SK-N-SH (cell line): Measurements from ENCODE around the gene ZRANB2. TPM values are rescaled to one million over a fixed set of nuclear protein-coding genes. Genes with fewer than 3 reads are reported as not detected.

Experiments used
- CTCF ChIA-PET: fragments of 300-600, 350-600 bp; formaldehyde crosslinking; extraction: SDS; loops from one replicate; lab custom pipeline; 2021; lab: Yijun Ruan, JAX
- POLR2A ChIA-PET: fragments of 350-600 bp; sonication (Branson Sonifier 250); formaldehyde crosslinking; extraction: SDS; loops from one replicate; lab custom pipeline; 2020; ENCODE audit warnings: antibody characterized with exemption, inconsistent platforms; lab: Yijun Ruan, JAX
- DNase-seq: peaks from one replicate; pipeline ENCODE4 v3.0.0; 2012
- H2AFZ ChIP-seq: fragments of 200-600 bp; sonication (generic); 2 replicates; pipeline ENCODE4 v1.8.1; 2016; ENCODE audit warnings: antibody characterized with exemption, mild to moderate bottlenecking, low read depth
- H3F3A ChIP-seq: fragments of 200-600 bp; sonication (generic); replicated peaks from 2 replicates; pipeline ENCODE3; 2016; ENCODE audit warnings: antibody characterized with exemption, mild to moderate bottlenecking; ENCODE audit not compliant: insufficient read depth
- H3K27ac ChIP-seq, 2 experiments: fragments of 200-500 bp in 1 of 2; fragments of 200-600 bp in 1 of 2; sonication (Bioruptor generic) in 1 of 2; sonication (generic), shearing (Covaris generic) in 1 of 2; 2 replicates each; pipeline versions ENCODE4 v1.5.1 to v1.6.1; 2014 to 2016; ENCODE audit warnings: low read depth in 2 of 2, inconsistent platforms in 1 of 2, low read length in 1 of 2, mild to moderate bottlenecking in 1 of 2, mixed read lengths in 1 of 2
- H3K27me3 ChIP-seq: fragments of 200-600 bp; sonication (generic), shearing (Covaris generic); 2 replicates; pipeline ENCODE4 v1.6.1; 2016; ENCODE audit warnings: mixed run types; ENCODE audit not compliant: insufficient read depth
- H3K36me3 ChIP-seq, 2 experiments: fragments of 200-500 bp in 1 of 2; fragments of 200-600 bp in 1 of 2; sonication (Bioruptor generic) in 1 of 2; sonication (generic) in 1 of 2; replicated peaks in 1 of 2; 2 replicates each; pipeline versions ENCODE3 to v1.5.1; 2014 to 2016; ENCODE audit warnings: low read length in 1 of 2, mild to moderate bottlenecking in 1 of 2; ENCODE audit not compliant: insufficient read depth in 2 of 2, control insufficient read depth in 1 of 2
- H3K4me1 ChIP-seq, 2 experiments: fragments of 200-500 bp in 1 of 2; fragments of 200-600 bp in 1 of 2; sonication (Bioruptor generic) in 1 of 2; sonication (generic), shearing (Covaris generic) in 1 of 2; 2 replicates each; pipeline versions ENCODE4 v1.5.1 to v1.6.1; 2014 to 2016; ENCODE audit warnings: low read depth in 1 of 2, low read length in 1 of 2, mixed run types in 1 of 2; ENCODE audit not compliant: insufficient read depth in 2 of 2, control insufficient read depth in 1 of 2
- H3K4me2 ChIP-seq: fragments of 200-600 bp; sonication (generic), shearing (Covaris generic); 2 replicates; pipeline ENCODE4 v1.6.1; 2017; ENCODE audit warnings: mixed run types
- H3K4me3 ChIP-seq, 2 experiments: fragments of 200-500 bp in 1 of 2; fragments of 200-600 bp in 1 of 2; sonication (Bioruptor generic) in 1 of 2; sonication (generic), shearing (Covaris generic) in 1 of 2; 2 replicates each; pipeline versions ENCODE4 v1.5.1 to v1.8.1; 2014 to 2016; ENCODE audit warnings: low read depth in 2 of 2, inconsistent platforms in 1 of 2, low read length in 1 of 2, mild to moderate bottlenecking in 1 of 2, mixed read lengths in 1 of 2, moderate library complexity in 1 of 2
- H3K79me2 ChIP-seq: fragments of 200-600 bp; sonication (generic); 2 replicates; pipeline ENCODE4 v1.8.1; 2017; ENCODE audit warnings: mild to moderate bottlenecking; ENCODE audit not compliant: insufficient read depth
- H3K9ac ChIP-seq: fragments of 200-600 bp; sonication (generic); 2 replicates; pipeline ENCODE4 v1.6.1; 2017; ENCODE audit warnings: mixed run types
- H3K9me2 ChIP-seq: fragments of 200-600 bp; sonication (generic); 2 replicates; pipeline ENCODE4 v1.6.1; 2017; ENCODE audit warnings: mixed run types
- H3K9me3 ChIP-seq: fragments of 200-600 bp; sonication (generic); 2 replicates; pipeline ENCODE4 v1.6.1; 2017; ENCODE audit warnings: mixed run types, mild to moderate bottlenecking, moderate library complexity
- H4K20me1 ChIP-seq: fragments of 200-600 bp; sonication (generic); 2 replicates; pipeline ENCODE4 v1.6.1; 2017; ENCODE audit warnings: mild to moderate bottlenecking, mixed run types; ENCODE audit not compliant: insufficient read depth
- EZH2phosphoT487 ChIP-seq: fragments of 200-600 bp; sonication (generic); IDR thresholded peaks from 2 replicates; pipeline ENCODE4 v1.6.1; 2017; ENCODE audit warnings: low read depth, mixed run types, mild to moderate bottlenecking, antibody characterized with exemption, moderate library complexity, borderline replicate concordance
- MEF2A ChIP-seq: IDR thresholded peaks from 2 replicates; pipeline ENCODE4 v1.4.0; 2012; ENCODE audit warnings: low read depth, borderline replicate concordance
- MXI1 ChIP-seq: IDR thresholded peaks from 2 replicates; pipeline ENCODE4 v1.6.1; 2012; ENCODE audit warnings: mild to moderate bottlenecking, low read depth, low read length, improper control_type of control experiment
- RXRA ChIP-seq: IDR thresholded peaks from 2 replicates; pipeline ENCODE4 v1.4.0; 2012; ENCODE audit warnings: low read depth, mild to moderate bottlenecking, borderline replicate concordance
- TCF12 ChIP-seq: IDR thresholded peaks from 2 replicates; pipeline ENCODE4 v1.4.0; 2012
- TEAD4 ChIP-seq: IDR thresholded peaks from 2 replicates; pipeline ENCODE4 v1.4.0; 2012; ENCODE audit warnings: mild to moderate bottlenecking, borderline replicate concordance; ENCODE audit not compliant: insufficient read depth
- ZBTB33 ChIP-seq: IDR thresholded peaks from 2 replicates; pipeline ENCODE4 v1.4.0; 2012; ENCODE audit warnings: low read depth, borderline replicate concordance
- WGBS: methylation state at CpG from one replicate; pipeline ENCODE4 v1.1.6; 2017; ENCODE audit warnings: low lambda C conversion rate; 5-methylcytosine and 5-hydroxymethylcytosine counted together
- polyA plus RNA-seq, 3 experiments: library from polyadenylated mRNA; depleted of rRNA; stranded (reverse); fragments of >200 nt; gene quantifications; 2 replicates each; pipeline ENCODE4 v1.2.3, GENCODE V29; 2012
- TF ChIP-seq, protein P1 (sequence below): IDR thresholded peaks from 2 replicates; pipeline ENCODE4 v1.4.0; 2012; ENCODE audit warnings: low read depth, borderline replicate concordance

ZRANB2 gene
- polyA plus RNA-seq, 1 of the 3 experiments (the other 2 are of a cell fraction), result 45.2 TPM

DNA sequence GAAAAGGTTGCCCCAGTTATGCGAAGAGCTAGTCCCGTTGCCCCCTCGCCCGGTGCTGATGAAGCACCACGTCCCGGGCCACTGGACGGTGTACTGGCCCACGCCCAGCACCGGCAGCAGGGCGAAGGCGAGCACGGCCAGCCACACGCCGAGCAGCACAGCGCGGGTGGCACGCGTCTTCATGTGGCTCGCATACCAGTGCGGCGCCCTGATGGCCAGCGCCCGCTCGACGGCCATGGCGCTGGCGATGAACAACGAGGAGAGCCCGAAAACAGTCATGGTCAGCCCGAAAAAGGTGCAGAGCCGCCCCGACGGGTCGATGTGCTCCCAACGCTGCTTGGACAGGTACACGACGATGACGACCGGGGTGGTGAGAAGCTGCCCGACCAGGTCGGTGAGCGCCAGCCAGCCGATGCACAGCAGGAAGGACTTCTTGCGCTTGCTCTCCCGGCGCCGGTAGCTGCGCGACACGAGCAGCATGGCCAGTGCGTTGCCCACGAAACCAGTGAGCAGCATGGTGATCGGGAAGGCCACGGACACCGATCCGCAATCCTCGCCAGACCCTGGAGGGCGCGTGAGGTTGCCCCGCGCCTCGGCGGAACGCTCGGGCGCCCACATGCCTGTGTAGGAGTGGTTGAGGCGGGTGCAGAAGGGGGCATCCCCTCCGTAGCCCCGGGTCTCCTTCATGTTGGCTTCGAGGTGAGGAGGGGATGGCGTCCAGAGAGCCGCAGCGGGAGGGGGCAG, 33.8 kb downstream of the ZRANB2 start:
- ChIA-PET CTCF (interaction anchor here (1.1 to 7.1 kb wide), 5 partner anchors 28 to 519 kb away, joined by 4 to 87 read pairs (median 5); partner anchors contain the start of gene ZRANB2), POLR2A (interaction anchor here (1.2 kb wide), 1 partner anchor 28 kb away, joined by 3 read pairs; no protein-coding TSS in a partner anchor)
- Histone ChIP-seq H3K4me3 (peak overlapping the region; percentile 53 to 70), H3F3A (peaks cover 28% of the 10 kb centered on the region), H4K20me1 (no peaks in the 10 kb centered on the region), H2AFZ (peak overlapping the region; percentile 79; the same call in 1 of the 2 replicates), H3K27me3 (no peaks in the 10 kb centered on the region), H3K4me1 (peaks cover 7 to 11% of the 10 kb centered on the region in 2 experiments; a peak in 2 of 4 replicates), H3K27ac (no peak overlapping the region), H3K9me2 (no peaks in the 10 kb centered on the region), H3K9me3 (no peaks in the 10 kb centered on the region), H3K4me2 (peak overlapping the region; percentile 82), H3K79me2 (no peaks in the 10 kb centered on the region), H3K9ac (peak overlapping the region; percentile 46; the same call in 1 of the 2 replicates), H3K36me3 (no peaks in the 10 kb centered on the region)
- WGBS, result 2% methylated on average over 13 of the region's 73 CpGs
- TF ChIP-seq MXI1 (peak; percentile 33; the same call in 1 of the 2 replicates), ZBTB33 (no peak), RXRA (no peak)
- TF ChIP-seq, protein P1, sequence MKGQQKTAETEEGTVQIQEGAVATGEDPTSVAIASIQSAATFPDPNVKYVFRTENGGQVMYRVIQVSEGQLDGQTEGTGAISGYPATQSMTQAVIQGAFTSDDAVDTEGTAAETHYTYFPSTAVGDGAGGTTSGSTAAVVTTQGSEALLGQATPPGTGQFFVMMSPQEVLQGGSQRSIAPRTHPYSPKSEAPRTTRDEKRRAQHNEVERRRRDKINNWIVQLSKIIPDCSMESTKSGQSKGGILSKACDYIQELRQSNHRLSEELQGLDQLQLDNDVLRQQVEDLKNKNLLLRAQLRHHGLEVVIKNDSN, result no peak
- DNase-seq, result peak; percentile 75

DNA sequence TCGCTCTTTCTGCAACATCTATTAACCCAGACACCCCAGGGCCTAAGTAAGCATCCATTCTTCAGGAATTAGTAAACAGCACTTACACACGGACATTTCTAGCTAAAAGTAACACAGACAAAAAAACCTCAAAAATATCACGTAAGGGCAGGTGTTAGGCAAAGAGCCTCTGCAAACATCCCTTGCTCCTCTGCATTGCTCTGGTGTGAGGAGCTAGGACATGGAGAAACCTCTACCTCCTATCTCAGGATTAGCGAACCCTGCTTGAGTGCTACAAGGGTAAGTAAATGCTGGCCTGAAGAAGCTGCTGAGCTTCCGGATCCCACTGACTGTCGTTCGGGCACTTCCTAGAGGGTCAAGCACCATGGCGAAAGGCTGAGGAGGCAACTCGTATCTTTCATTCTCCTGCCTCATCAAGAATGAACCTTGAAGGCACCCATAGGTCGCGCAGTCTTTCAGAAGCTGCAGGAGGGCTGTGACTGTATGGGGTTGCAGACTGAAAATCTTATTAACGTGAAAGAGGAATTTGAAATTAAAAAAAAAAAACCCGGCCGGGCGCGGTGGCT, 35.3 kb downstream of the ZRANB2 start:
- CTCF ChIA-PET, result interaction anchor here (3.5 kb wide), 1 partner anchor 360 kb away, joined by 12 read pairs; no protein-coding TSS in a partner anchor
- DNase-seq, result no peak
- Histone ChIP-seq H3K9ac (no peak overlapping the region), H3K9me2 (no peaks in the 10 kb centered on the region), H3F3A (peaks cover 24% of the 10 kb centered on the region), H3K4me1 (peaks cover 11 to 18% of the 10 kb centered on the region in 2 experiments; a peak in 2 of 4 replicates), H2AFZ (no peak overlapping the region), H3K27ac (no peak overlapping the region), H3K9me3 (no peaks in the 10 kb centered on the region), H4K20me1 (no peaks in the 10 kb centered on the region), H3K4me2 (no peak overlapping the region), H3K79me2 (no peaks in the 10 kb centered on the region), H3K4me3 (peak overlapping the region in 1 of 2 experiments; percentile 9; a peak in 1 of 4 replicates), H3K27me3 (no peaks in the 10 kb centered on the region), H3K36me3 (no peaks in the 10 kb centered on the region)
- WGBS, result 85% methylated on average over 16 of the region's 16 CpGs
- no peak for TF ChIP-seq TCF12
- TF ChIP-seq TEAD4, result no peak
- TF ChIP-seq MEF2A, result no peak
- TF ChIP-seq EZH2phosphoT487, result no peak
- POLR2A ChIA-PET, result interaction anchor here (0.9 kb wide), 1 partner anchor 36 kb away, joined by 4 read pairs; the partner anchor contains the start of gene ZRANB2
